GM12873 (cell line): ENCODE data around the gene TRPM3.

Source experiments
- CTCF ChIP-seq: IDR thresholded peaks from 2 replicates; pipeline ENCODE4 v1.5.1; 2012; ENCODE audit warnings: low read depth, mild to moderate bottlenecking, moderate library complexity, low read length, control low read depth; ENCODE audit not compliant: insufficient read depth; ENCODE audit errors: missing control alignments

Gene TRPM3

GRCh38 chr9:70910598-70910997 lies 210.8 kb downstream of the TRPM3 start:
- no peak for TF ChIP-seq CTCF

- TF ChIP-seq CTCF = no peak
Observed at GRCh38 chr9:70902692-70903131, 218.7 kb downstream of the TRPM3 start.

GRCh38 chr9:70902171-70902570 lies 219.2 kb downstream of the TRPM3 start:
- no peak for TF ChIP-seq CTCF

GRCh38 chr9:70901746-70902145 lies 219.7 kb downstream of the TRPM3 start:
- no peak for TF ChIP-seq CTCF

- TF ChIP-seq CTCF = no peak
Observed at GRCh38 chr9:70901013-70901412, 220.4 kb downstream of the TRPM3 start.

GRCh38 chr9:70893580-70894122 lies 227.8 kb downstream of the TRPM3 start:
- TF ChIP-seq CTCF = no peak

GRCh38 chr9:70888471-70888870 lies 232.9 kb downstream of the TRPM3 start:
- TF ChIP-seq CTCF = no peak
